HepG2 (cell line): Measurements from ENCODE around the gene PIF1. TPM values are rescaled to one million over a fixed set of nuclear protein-coding genes. Genes with fewer than 3 reads are reported as not detected.

ENCODE experiments used
- ATF7 ChIP-seq, 2 experiments: fragments of 450-650 bp in 1 of 2; sonication (generic) in 1 of 2; formaldehyde crosslinking in 1 of 2; IDR thresholded peaks; 2 replicates each; pipeline versions ENCODE4 v1.4.0 to v1.6.1; 2016 to 2020; ENCODE audit warnings: antibody characterized with exemption in 1 of 2, mild to moderate bottlenecking in 1 of 2, missing genetic modification reagents in 1 of 2
- BHLHE40 ChIP-seq: IDR thresholded peaks from 2 replicates; pipeline ENCODE4 v1.6.1; 2011; ENCODE audit warnings: low read length, improper control_type of control experiment
- CCAR2 ChIP-seq: fragments of 200-400 bp; formaldehyde crosslinking; optimal IDR thresholded peaks from 2 replicates; pipeline ENCODE3; 2018; ENCODE audit warnings: low read depth, mild to moderate bottlenecking, low read length, moderate library complexity
- CEBPZ ChIP-seq: IDR thresholded peaks from 2 replicates; pipeline ENCODE4 v1.6.1; 2012; ENCODE audit warnings: low read length, improper control_type of control experiment
- FOSL2 ChIP-seq: sonication (generic); formaldehyde crosslinking; IDR thresholded peaks from 2 replicates; pipeline ENCODE4 v1.4.0; 2020; ENCODE audit warnings: missing genetic modification reagents
- GABPB1 ChIP-seq: IDR thresholded peaks from 2 replicates; pipeline ENCODE4 v1.6.1; 2016; ENCODE audit warnings: mild to moderate bottlenecking, missing genetic modification reagents, moderate library complexity, missing compliant biosample characterization
- IRF2 ChIP-seq: IDR thresholded peaks from 2 replicates; pipeline ENCODE4 v1.6.1; 2018; ENCODE audit warnings: missing genetic modification reagents, missing compliant biosample characterization
- ISX ChIP-seq: sonication (generic); formaldehyde crosslinking; conservative IDR thresholded peaks from 2 replicates; pipeline ENCODE4 v1.5.0; 2020; ENCODE audit warnings: missing genetic modification reagents
- RCOR2 ChIP-seq: IDR thresholded peaks from 2 replicates; pipeline ENCODE4 v1.6.1; 2016; ENCODE audit warnings: missing biosample characterization, missing genetic modification reagents
- SRF ChIP-seq: IDR thresholded peaks from 2 replicates; pipeline ENCODE4 v1.6.1; 2011; ENCODE audit warnings: mild to moderate bottlenecking, low read depth, low read length, moderate library complexity
- ZBTB34 ChIP-seq: sonication (generic); formaldehyde crosslinking; IDR thresholded peaks from 2 replicates; pipeline ENCODE4 v1.8.0; 2022; ENCODE audit warnings: mild to moderate bottlenecking, missing genetic modification reagents
- ZFP37 ChIP-seq: sonication (generic); formaldehyde crosslinking; IDR thresholded peaks from 2 replicates; pipeline ENCODE4 v1.4.0; 2020; ENCODE audit warnings: missing genetic modification reagents, borderline replicate concordance
- ZFP62 ChIP-seq: sonication (generic); formaldehyde crosslinking; IDR thresholded peaks from 2 replicates; pipeline ENCODE4 v1.4.0; 2020; ENCODE audit warnings: missing genetic modification reagents
- ZNF205 ChIP-seq: IDR thresholded peaks from 2 replicates; pipeline ENCODE4 v1.6.1; 2018; ENCODE audit warnings: missing biosample characterization, missing genetic modification reagents
- ZNF451 ChIP-seq: sonication (generic); formaldehyde crosslinking; IDR thresholded peaks from 2 replicates; pipeline ENCODE4 v1.5.0; 2020; ENCODE audit warnings: mild to moderate bottlenecking, missing genetic modification reagents
- ZNF609 ChIP-seq: sonication (generic); formaldehyde crosslinking; IDR thresholded peaks from 2 replicates; pipeline ENCODE4 v1.4.0; 2020; ENCODE audit warnings: mild to moderate bottlenecking, missing genetic modification reagents, borderline replicate concordance
- ZNF773 ChIP-seq: sonication (generic); formaldehyde crosslinking; IDR thresholded peaks from 2 replicates; pipeline ENCODE4 v1.4.0; 2020; ENCODE audit warnings: missing genetic modification reagents, borderline replicate concordance
- ZNF781 ChIP-seq: sonication (generic); formaldehyde crosslinking; IDR thresholded peaks from 2 replicates; pipeline ENCODE4 v1.5.1; 2020; ENCODE audit warnings: borderline replicate concordance, mild to moderate bottlenecking, missing genetic modification reagents; ENCODE audit errors: not compliant biosample characterization
- ZNF83 ChIP-seq: sonication (generic); formaldehyde crosslinking; IDR thresholded peaks from 2 replicates; pipeline ENCODE4 v1.4.0; 2020; ENCODE audit warnings: missing genetic modification reagents, mild to moderate bottlenecking, borderline replicate concordance
- ZSCAN29 ChIP-seq: sonication (generic); formaldehyde crosslinking; conservative IDR thresholded peaks from 2 replicates; pipeline ENCODE4 v1.4.0; 2020; ENCODE audit warnings: mild to moderate bottlenecking, missing genetic modification reagents
- polyA plus RNA-seq, 8 experiments: library from polyadenylated mRNA; depleted of rRNA in 3 of 8; stranded (reverse) in 7 of 8; unstranded in 1 of 8; fragments of >200 nt; fragmentation: Illumina TruSeq in 4 of 8; extraction: Trizol in 4 of 8; gene quantifications; 2 replicates each; pipeline versions ENCODE4 v1.2.1 to v1.2.3, GENCODE V29; 2011 to 2016; ENCODE audit warnings: low read depth in 4 of 8, missing spikeins in 1 of 8, mixed read lengths in 1 of 8; ENCODE audit not compliant: insufficient read depth in 1 of 8
- total RNA-seq, 5 experiments: library from RNA; depleted of rRNA; stranded (reverse); fragments of >200 nt; fragmentation: Illumina TruSeq; extraction: Trizol; gene quantifications; 2 replicates each; pipeline ENCODE4 v1.2.3, GENCODE V29; 2016; ENCODE audit warnings: low read depth in 1 of 5

The PIF1 gene
- total and polyA plus RNA-seq, 2 of the 13 experiments (the other 11 are each of a cell fraction or from before 2014, with no cell fraction given): 18.5 to 19.7 TPM

- peak; percentile 17; the same call in 1 of the 2 replicates for TF ChIP-seq FOSL2 (CRISPR knock-in tag)
- no peak for TF ChIP-seq ZSCAN29 (CRISPR knock-in tag)
- TF ChIP-seq ZFP37: no peak
- peak; percentile 64; the same call in 1 of the 2 replicates for TF ChIP-seq GABPB1 (CRISPR knock-in tag)
- no peak for TF ChIP-seq ATF7 (IDR thresholded peaks at IDR 0.05)
- no peak; the same call in 1 of the 2 replicates for TF ChIP-seq ATF7 (CRISPR knock-in tag; IDR thresholded peaks at IDR 0.05)
- no peak for TF ChIP-seq CCAR2
- no peak for TF ChIP-seq ZFP62
- TF ChIP-seq ZNF609 (CRISPR knock-in tag): no peak
- no peak; the same call in 1 of the 2 replicates for TF ChIP-seq IRF2
- TF ChIP-seq RCOR2: peak; percentile 49; the same call in 1 of the 2 replicates
- TF ChIP-seq ZNF205 (CRISPR knock-in tag): no peak
- no peak for TF ChIP-seq ZNF451 (CRISPR knock-in tag)
- TF ChIP-seq BHLHE40: peak; percentile 90
- TF ChIP-seq ZNF781 (CRISPR knock-in tag): peak; percentile 91
- TF ChIP-seq ZNF773 (CRISPR knock-in tag): no peak
- TF ChIP-seq CEBPZ: no peak
- 0 out of 2 replicates have a peak, but pooled peaks have one; percentile 80 for TF ChIP-seq ZNF83 (CRISPR knock-in tag)
- no peak for TF ChIP-seq ISX (CRISPR knock-in tag)
- no peak for TF ChIP-seq SRF
- TF ChIP-seq ZBTB34 (CRISPR knock-in tag): no peak
Measured at GRCh38 chr15:64825431-64826294, at the start of gene PIF1 (continued).
